Endothelial cell of umbilical vein (primary cell): ENCODE data around the gene BORCS5. TPM values are rescaled to one million over a fixed set of nuclear protein-coding genes. Genes with fewer than 3 reads are reported as not detected.

Source experiments
- BruUV-seq: library from RNA; stranded (reverse); fragments of 400-500 nt; replicated peaks from 2 replicates; lab custom pipeline; 2021; lab: Mats Ljungman, UMichigan
- CTCF ChIA-PET: fragments of 300-600, 350-600 bp; sonication (Branson Sonifier 250); formaldehyde crosslinking; loops from one replicate; lab custom pipeline; 2021; ENCODE audit warnings: antibody characterized with exemption, inconsistent platforms; lab: Charles Lee
- POLR2A ChIA-PET: fragments of 300-600, 350-600 bp; sonication (Branson Sonifier 250); formaldehyde crosslinking; loops from one replicate; lab custom pipeline; 2021; ENCODE audit warnings: antibody characterized with exemption, inconsistent platforms; lab: Charles Lee
- DNase-seq: peaks from one replicate; pipeline ENCODE4 v3.0.0-alpha.2; 2011; ENCODE audit warnings: low read depth, low spot score
- FAIRE-seq: peaks from 2 replicates; lab custom pipeline; 2011; peaks lifted over from hg19 to GRCh38; lab: Jason Lieb, UNC
- H2AFZ ChIP-seq: 2 replicates; pipeline ENCODE4 v1.6.0; 2012; ENCODE audit warnings: low read depth, low read length, control low read depth, inconsistent platforms
- H3K27ac ChIP-seq: 2 replicates; pipeline ENCODE4 v1.5.1; 2011; ENCODE audit warnings: low read depth, mild to moderate bottlenecking, control low read depth, low read length, moderate library complexity; ENCODE audit not compliant: insufficient read depth
- H3K27me3 ChIP-seq, 2 experiments: 2 replicates each; pipeline versions ENCODE4 v1.6.0 to v1.6.1; 2011; ENCODE audit warnings: low read length in 2 of 2, mixed read lengths in 1 of 2; ENCODE audit not compliant: control insufficient read depth in 2 of 2, insufficient read depth in 2 of 2
- H3K36me3 ChIP-seq, 2 experiments: 2 replicates in 1 of 2; 3 replicates in 1 of 2; pipeline ENCODE4 v1.5.1; 2011; ENCODE audit warnings: low read length in 2 of 2, mild to moderate bottlenecking in 1 of 2, moderate library complexity in 1 of 2; ENCODE audit not compliant: control insufficient read depth in 2 of 2, insufficient read depth in 2 of 2; ENCODE audit errors: extremely low read depth in 1 of 2
- H3K4me1 ChIP-seq: 3 replicates; pipeline ENCODE4 v1.5.1; 2011; ENCODE audit warnings: mild to moderate bottlenecking, low read length; ENCODE audit not compliant: control insufficient read depth, insufficient read depth; ENCODE audit errors: extremely low read depth
- H3K4me2 ChIP-seq: 2 replicates; pipeline ENCODE4 v1.6.1; 2011; ENCODE audit warnings: low read length, control low read depth, mixed read lengths; ENCODE audit not compliant: insufficient read depth
- H3K4me3 ChIP-seq, 3 experiments: fragments of 200-600 bp in 1 of 3; sonication (generic), shearing (Covaris generic) in 1 of 3; replicated peaks in 1 of 3; 2 replicates each; pipeline ENCODE4 v1.5.1; 2011 to 2016; ENCODE audit warnings: control low read depth in 3 of 3, low read length in 3 of 3, mild to moderate bottlenecking in 2 of 3, inconsistent platforms in 1 of 3, low read depth in 1 of 3, moderate library complexity in 1 of 3; ENCODE audit not compliant: insufficient read depth in 1 of 3
- H3K79me2 ChIP-seq: 2 replicates; pipeline ENCODE4 v1.6.0; 2012; ENCODE audit warnings: low read length, inconsistent platforms; ENCODE audit not compliant: control insufficient read depth, insufficient read depth
- H3K9ac ChIP-seq: replicated peaks from 2 replicates; pipeline ENCODE3; 2011; ENCODE audit warnings: low read length, control low read depth; ENCODE audit not compliant: insufficient read depth; ENCODE audit errors: extremely low read depth
- H3K9me1 ChIP-seq: replicated peaks from 3 replicates; pipeline ENCODE4 v1.6.0; 2011; ENCODE audit warnings: mild to moderate bottlenecking, low read length; ENCODE audit not compliant: control insufficient read depth, insufficient read depth; ENCODE audit errors: extremely low read depth
- H3K9me3 ChIP-seq: replicated peaks from 2 replicates; pipeline ENCODE4 v1.5.1; 2012; ENCODE audit warnings: low read length, inconsistent platforms; ENCODE audit not compliant: control insufficient read depth, insufficient read depth
- H4K20me1 ChIP-seq: replicated peaks from 2 replicates; pipeline ENCODE3; 2011; ENCODE audit warnings: mild to moderate bottlenecking, low read length; ENCODE audit not compliant: control insufficient read depth, insufficient read depth; ENCODE audit errors: extremely low read depth
- CTCF ChIP-seq, 2 donors: IDR thresholded peaks; 1 replicate in 1 of 2; 2 replicates in 1 of 2; pipeline ENCODE4 v1.5.1; 2011; ENCODE audit warnings: low read length in 2 of 2, mild to moderate bottlenecking in 2 of 2, moderate library complexity in 2 of 2, control low read depth in 1 of 2, inconsistent platforms in 1 of 2, low read depth in 1 of 2; ENCODE audit not compliant: insufficient read depth in 1 of 2; ENCODE audit errors: extremely low read depth in 1 of 2
- EZH2 ChIP-seq: IDR thresholded peaks from 2 replicates; pipeline ENCODE4 v1.6.1; 2012; ENCODE audit warnings: borderline replicate concordance, low read depth, mild to moderate bottlenecking, moderate library complexity, low read length, inconsistent platforms; ENCODE audit not compliant: severe bottlenecking
- FOS ChIP-seq: IDR thresholded peaks from 2 replicates; pipeline ENCODE4 v1.6.1; 2011; ENCODE audit warnings: mild to moderate bottlenecking, low read length, moderate library complexity, borderline replicate concordance; ENCODE audit not compliant: insufficient read depth
- GATA2 ChIP-seq: IDR thresholded peaks from 2 replicates; pipeline ENCODE4 v1.7.0; 2011; ENCODE audit warnings: low read depth, mild to moderate bottlenecking, moderate library complexity, mixed read lengths, low read length; ENCODE audit not compliant: insufficient read length, insufficient read depth
- JUN ChIP-seq: IDR thresholded peaks from 2 replicates; pipeline ENCODE4 v1.6.1; 2011; ENCODE audit warnings: borderline replicate concordance, low read depth; ENCODE audit not compliant: insufficient read length, insufficient read depth
- MYC ChIP-seq: IDR thresholded peaks from one replicate; pipeline ENCODE4 v1.6.1; 2011; ENCODE audit warnings: mild to moderate bottlenecking, low read depth, low read length
- POLR2A ChIP-seq: IDR thresholded peaks from 2 replicates; pipeline ENCODE4 v1.6.1; 2012; ENCODE audit warnings: low read depth, mild to moderate bottlenecking, control low read depth, low read length
- POLR2AphosphoS5 ChIP-seq: IDR thresholded peaks from 2 replicates; pipeline ENCODE4 v1.6.1; 2012; ENCODE audit warnings: low read depth, mild to moderate bottlenecking, control low read depth, low read length, moderate library complexity; ENCODE audit not compliant: insufficient read depth
- dilution Hi-C: fragments of 300-500 bp; cut with MboI; formaldehyde crosslinking; loops from one replicate; pipeline ENCODE4 v1.15.0; 2019; ENCODE audit warnings: low sequenced_read_pairs; ENCODE audit not compliant: extremely low pct_ligation_motif_present
- intact Hi-C: fragments of 100-400 bp; cut with micrococcal nuclease; formaldehyde crosslinking; loops from one replicate; pipeline ENCODE4 v1.10.0; 2022
- polyA plus RNA-seq, 4 experiments: library from polyadenylated mRNA; depleted of rRNA in 3 of 4; stranded (reverse) in 3 of 4; unstranded in 1 of 4; fragments of >200 nt; gene quantifications; 2 replicates each; pipeline versions ENCODE4 v1.2.1 to v1.2.3, GENCODE V29; 2011 to 2012; ENCODE audit warnings: missing spikeins in 1 of 4
- total RNA-seq: library from RNA; stranded (reverse); gene quantifications from 2 replicates; pipeline ENCODE4 v1.2.3, GENCODE V29; 2021
- TF ChIP-seq, protein P1 (sequence below): IDR thresholded peaks from 2 replicates; pipeline ENCODE4 v1.6.1; 2011; ENCODE audit not compliant: insufficient read depth, insufficient read length

BORCS5 gene
- total and polyA plus RNA-seq, 2 donors (not counting 3 experiments of a cell fraction or from before 2014, with no cell fraction given), result 8.3 to 10.5 TPM

GRCh38 chr12:12460935-12461922, 104.4 kb downstream of the BORCS5 start:
- Histone ChIP-seq H3K9me1 (no peaks in the 10 kb centered on the region), H3K9me3 (no peaks in the 10 kb centered on the region), H3K79me2 (no peaks in the 10 kb centered on the region), H3K27ac (no peak overlapping the region), H3K27me3 (no peaks in the 10 kb centered on the region), H3K36me3 (no peaks in the 10 kb centered on the region), H2AFZ (no peak overlapping the region), H4K20me1 (no peaks in the 10 kb centered on the region), H3K4me3 (no peak overlapping the region), H3K4me1 (peaks cover 6% of the 10 kb centered on the region), H3K4me2 (no peak overlapping the region), H3K9ac (no peak overlapping the region)
- DNase-seq (no peak), FAIRE-seq (no peak)
- ChIA-PET CTCF (interaction anchor here (0.6 to 1.9 kb wide), 2 partner anchors 13 to 44 kb away, joined by 3 to 4 read pairs; no protein-coding TSS in a partner anchor), POLR2A (no interaction called here)
- no peak for TF ChIP-seq MYC
- TF ChIP-seq EZH2, result no peak
- no peak for TF ChIP-seq CTCF (IDR thresholded peaks at IDR 0.05; ENCODE audit: extremely low read depth in 1 of 2, insufficient read depth in 1 of 2, low read depth in 1 of 2, low read length in 2 of 2)
- no peak for TF ChIP-seq FOS
- no peak for TF ChIP-seq POLR2AphosphoS5
- TF ChIP-seq JUN, result no peak
- TF ChIP-seq POLR2A, result no peak
- TF ChIP-seq GATA2, result no peak
- TF ChIP-seq, protein P1, sequence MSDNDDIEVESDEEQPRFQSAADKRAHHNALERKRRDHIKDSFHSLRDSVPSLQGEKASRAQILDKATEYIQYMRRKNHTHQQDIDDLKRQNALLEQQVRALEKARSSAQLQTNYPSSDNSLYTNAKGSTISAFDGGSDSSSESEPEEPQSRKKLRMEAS, result no peak
- no TSS peak for BruUV-seq
- intact Hi-C loops, result no loop called here
- dilution Hi-C loops, result no loop called here
